Tibial artery (tissue), 4 donors: Measurements from ENCODE around the gene MTCP1.

ENCODE experiments used
- DNase-seq, 2 donors: peaks; one replicate each; pipeline ENCODE4 v3.0.0-alpha.2; 2019
- H3K27ac ChIP-seq, 2 donors: fragments of 200-600 bp; sonication (generic) in 1 of 2; 1 replicate in 1 of 2; 2 replicates in 1 of 2; pipeline ENCODE4 v1.5.1; 2018 to 2019; ENCODE audit warnings: mild to moderate bottlenecking in 1 of 2
- H3K27me3 ChIP-seq, 2 donors: fragments of 200-600 bp; sonication (generic) in 1 of 2; one replicate each; pipeline versions ENCODE4 v1.5.1 to v1.6.0; 2016 to 2019
- H3K36me3 ChIP-seq, 3 donors: fragments of 200-600 bp; sonication (generic) in 2 of 3; one replicate each; pipeline ENCODE4 v1.5.1; 2016 to 2019; ENCODE audit warnings: mild to moderate bottlenecking in 2 of 3
- H3K4me1 ChIP-seq, 4 donors: fragments of 200-600 bp; sonication (generic) in 2 of 4; 1 replicate in 3 of 4; 2 replicates in 1 of 4; pipeline ENCODE4 v1.5.1; 2016 to 2019
- H3K4me3 ChIP-seq, 2 donors: fragments of 200-600 bp; sonication (generic) in 1 of 2; 1 replicate in 1 of 2; 2 replicates in 1 of 2; pipeline ENCODE4 v1.5.1; 2018 to 2019; ENCODE audit warnings: mild to moderate bottlenecking in 2 of 2
- H3K9me3 ChIP-seq, 3 donors: fragments of 200-600 bp; sonication (generic) in 1 of 3; one replicate each; pipeline ENCODE4 v1.5.1; 2016 to 2019
- intact Hi-C: fragments of 100-400 bp; cut with DNase I; formaldehyde crosslinking; loops from one replicate; pipeline ENCODE4 v1.15.0; 2023; ENCODE audit warnings: low total_unique reads
- TF ChIP-seq, protein P1 (sequence below), 2 experiments: fragments of 200-600 bp in 1 of 2; fragments of 450-650 bp in 1 of 2; IDR thresholded peaks; one replicate each; pipeline ENCODE4 v1.5.1; 2017 to 2019; ENCODE audit warnings: antibody characterized with exemption in 2 of 2, mild to moderate bottlenecking in 1 of 2, moderate library complexity in 1 of 2

MTCP1 gene

DNA sequence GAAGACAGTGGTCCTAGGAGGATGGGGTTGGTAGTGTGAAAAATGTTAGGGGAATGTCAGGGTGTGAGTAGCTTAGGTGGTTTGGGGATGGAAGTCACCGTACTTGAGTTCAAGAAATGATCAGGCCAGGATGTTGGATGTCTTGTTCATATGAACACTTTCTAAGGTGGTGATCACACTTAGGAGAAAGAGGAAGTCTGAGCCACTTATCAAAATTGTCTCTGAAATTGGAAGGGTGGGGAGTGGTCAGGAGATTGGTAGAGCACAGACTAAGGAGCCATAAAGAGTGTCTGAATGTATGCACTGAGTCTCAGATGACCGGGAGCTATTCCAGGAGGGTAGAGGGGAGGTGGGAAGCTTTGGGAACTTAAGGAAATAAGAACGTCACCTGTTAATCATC, 17.3 kb downstream of the MTCP1 start:
- TF ChIP-seq, protein P1, sequence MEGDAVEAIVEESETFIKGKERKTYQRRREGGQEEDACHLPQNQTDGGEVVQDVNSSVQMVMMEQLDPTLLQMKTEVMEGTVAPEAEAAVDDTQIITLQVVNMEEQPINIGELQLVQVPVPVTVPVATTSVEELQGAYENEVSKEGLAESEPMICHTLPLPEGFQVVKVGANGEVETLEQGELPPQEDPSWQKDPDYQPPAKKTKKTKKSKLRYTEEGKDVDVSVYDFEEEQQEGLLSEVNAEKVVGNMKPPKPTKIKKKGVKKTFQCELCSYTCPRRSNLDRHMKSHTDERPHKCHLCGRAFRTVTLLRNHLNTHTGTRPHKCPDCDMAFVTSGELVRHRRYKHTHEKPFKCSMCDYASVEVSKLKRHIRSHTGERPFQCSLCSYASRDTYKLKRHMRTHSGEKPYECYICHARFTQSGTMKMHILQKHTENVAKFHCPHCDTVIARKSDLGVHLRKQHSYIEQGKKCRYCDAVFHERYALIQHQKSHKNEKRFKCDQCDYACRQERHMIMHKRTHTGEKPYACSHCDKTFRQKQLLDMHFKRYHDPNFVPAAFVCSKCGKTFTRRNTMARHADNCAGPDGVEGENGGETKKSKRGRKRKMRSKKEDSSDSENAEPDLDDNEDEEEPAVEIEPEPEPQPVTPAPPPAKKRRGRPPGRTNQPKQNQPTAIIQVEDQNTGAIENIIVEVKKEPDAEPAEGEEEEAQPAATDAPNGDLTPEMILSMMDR (IDR thresholded peaks at IDR 0.05): no peak
- H3K4me3 ChIP-seq: no peak overlapping the region
- no peaks in the 10 kb centered on the region for H3K27me3 ChIP-seq
- no peak overlapping the region for H3K27ac ChIP-seq
- H3K4me1 ChIP-seq: peaks cover 0 to 8% (median 0%) of the 10 kb centered on the region in 4 donors
- intact Hi-C loops: no loop called here
- H3K9me3 ChIP-seq: no peaks in the 10 kb centered on the region
- H3K36me3 ChIP-seq: no peaks in the 10 kb centered on the region
- no peak for DNase-seq

DNA sequence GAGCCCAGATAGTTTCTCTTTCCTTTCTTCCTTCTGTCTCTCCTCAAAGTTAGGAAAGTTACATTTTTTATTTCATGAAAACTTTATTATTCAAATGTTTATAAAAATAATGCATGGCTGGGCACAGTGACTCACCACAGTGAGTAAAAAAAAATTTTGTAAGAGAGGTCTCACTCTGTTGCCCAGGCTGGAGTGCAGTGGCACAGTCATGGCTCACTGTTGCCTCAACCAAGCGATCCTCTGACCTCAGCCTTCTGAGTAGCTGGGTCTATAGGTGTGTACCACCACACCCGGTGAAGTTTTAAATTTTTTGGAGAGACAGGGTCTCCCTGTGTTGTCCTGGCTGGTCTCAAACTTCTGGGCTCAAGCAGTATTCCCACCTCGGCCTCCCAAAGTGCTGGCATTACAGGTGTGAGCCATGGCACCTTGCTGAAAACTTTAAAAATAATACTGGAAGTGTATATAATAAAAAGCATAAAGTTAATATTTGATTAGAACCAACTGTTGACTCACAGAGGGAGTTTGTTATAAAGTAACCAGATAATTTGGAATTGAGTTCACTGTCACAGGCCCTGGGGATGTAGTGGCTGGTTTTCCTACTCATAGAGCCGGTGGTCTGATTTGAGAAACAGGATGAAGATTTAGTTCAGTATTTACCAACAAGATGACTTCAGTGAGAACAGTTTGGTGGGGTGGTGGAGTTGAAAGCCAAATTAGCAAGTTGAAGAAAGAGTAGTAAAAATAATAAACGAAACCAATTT, 18.0 kb downstream of the MTCP1 start:
- Histone ChIP-seq H3K9me3 (no peaks in the 10 kb centered on the region), H3K27me3 (no peaks in the 10 kb centered on the region), H3K4me1 (peaks cover 0 to 8% (median 0%) of the 10 kb centered on the region in 4 donors), H3K4me3 (no peak overlapping the region), H3K36me3 (no peaks in the 10 kb centered on the region), H3K27ac (no peak overlapping the region)
- no peak for DNase-seq
- TF ChIP-seq, protein P1 (IDR thresholded peaks at IDR 0.05): no peak
- intact Hi-C loops: no loop called here

DNA sequence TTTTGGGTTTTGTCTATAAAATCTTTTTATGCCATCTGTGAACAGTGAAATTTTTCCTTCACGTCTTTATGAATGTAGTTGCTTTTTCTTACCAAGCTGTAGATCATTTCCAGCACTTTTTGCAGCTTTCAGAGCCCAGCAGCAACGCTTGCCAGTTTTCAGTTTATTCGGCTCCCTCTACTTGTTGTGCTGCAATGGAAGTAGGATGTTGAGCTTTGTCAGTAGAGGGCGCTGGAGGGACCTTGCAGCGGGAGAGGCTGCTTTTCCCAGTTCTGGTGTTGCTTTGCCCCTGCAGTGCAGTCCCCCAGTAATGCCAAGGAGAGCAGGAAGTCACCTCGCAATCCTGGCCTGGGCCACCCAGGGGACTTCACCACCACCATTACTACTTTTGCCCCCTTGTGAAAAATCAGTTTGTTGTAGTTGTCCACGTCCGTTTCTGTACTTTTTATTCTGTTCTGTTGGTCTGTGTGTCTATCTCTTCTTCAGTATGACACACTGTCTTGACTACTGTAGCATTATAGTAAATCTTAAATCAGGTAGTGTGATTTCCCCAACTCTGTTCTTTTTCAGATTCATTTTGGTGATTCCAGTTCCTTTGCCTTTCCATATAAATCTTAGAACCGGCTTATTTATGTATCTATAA, 21.8 kb downstream of the MTCP1 start:
- no peaks in the 10 kb centered on the region for H3K27me3 ChIP-seq
- TF ChIP-seq, protein P1 (IDR thresholded peaks at IDR 0.05): peak; percentile 20 to 49
- no peaks in the 10 kb centered on the region for H3K4me1 ChIP-seq
- peaks cover 0 to 6% (median 0%) of the 10 kb centered on the region in 3 donors for H3K36me3 ChIP-seq
- H3K9me3 ChIP-seq: no peaks in the 10 kb centered on the region
- no peak for DNase-seq
- H3K4me3 ChIP-seq: no peak overlapping the region
- intact Hi-C loops: no loop called here
- no peak overlapping the region for H3K27ac ChIP-seq

DNA sequence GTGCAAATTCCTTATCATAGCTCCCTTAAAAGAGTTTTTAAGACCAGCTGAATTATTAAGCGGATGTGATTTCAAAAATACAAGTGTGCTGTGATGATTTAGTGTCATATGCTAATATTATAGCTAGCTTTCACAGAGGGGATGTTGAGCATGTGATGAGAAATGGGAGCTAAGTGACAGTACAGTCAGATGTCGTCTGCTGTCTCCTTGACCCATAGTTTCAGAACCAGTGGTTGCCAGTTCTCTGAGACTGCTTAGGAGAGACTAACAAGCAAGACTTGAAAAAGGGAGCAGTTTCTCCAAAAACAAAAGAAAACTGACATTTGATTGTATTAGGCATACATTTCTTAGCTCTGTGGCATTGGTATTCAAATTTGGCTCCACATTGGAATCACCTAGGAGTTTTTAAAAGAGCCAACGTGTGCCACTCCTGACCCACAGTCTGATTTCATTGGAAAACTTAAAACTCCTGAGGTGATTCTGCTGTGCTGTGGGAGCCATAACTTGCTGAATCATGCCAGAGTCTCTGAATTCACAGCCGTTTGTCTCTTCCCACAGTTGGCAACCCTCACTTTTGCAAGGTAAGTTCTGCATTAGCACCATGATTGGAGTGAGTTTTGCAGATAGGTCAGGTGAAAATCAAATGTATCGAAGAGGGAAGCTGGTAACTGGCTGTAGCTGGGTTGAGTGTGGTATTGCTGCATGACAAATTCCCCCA, 24.0 kb downstream of the MTCP1 start:
- intact Hi-C loops: no loop called here
- H3K4me1 ChIP-seq: no peaks in the 10 kb centered on the region

DNA sequence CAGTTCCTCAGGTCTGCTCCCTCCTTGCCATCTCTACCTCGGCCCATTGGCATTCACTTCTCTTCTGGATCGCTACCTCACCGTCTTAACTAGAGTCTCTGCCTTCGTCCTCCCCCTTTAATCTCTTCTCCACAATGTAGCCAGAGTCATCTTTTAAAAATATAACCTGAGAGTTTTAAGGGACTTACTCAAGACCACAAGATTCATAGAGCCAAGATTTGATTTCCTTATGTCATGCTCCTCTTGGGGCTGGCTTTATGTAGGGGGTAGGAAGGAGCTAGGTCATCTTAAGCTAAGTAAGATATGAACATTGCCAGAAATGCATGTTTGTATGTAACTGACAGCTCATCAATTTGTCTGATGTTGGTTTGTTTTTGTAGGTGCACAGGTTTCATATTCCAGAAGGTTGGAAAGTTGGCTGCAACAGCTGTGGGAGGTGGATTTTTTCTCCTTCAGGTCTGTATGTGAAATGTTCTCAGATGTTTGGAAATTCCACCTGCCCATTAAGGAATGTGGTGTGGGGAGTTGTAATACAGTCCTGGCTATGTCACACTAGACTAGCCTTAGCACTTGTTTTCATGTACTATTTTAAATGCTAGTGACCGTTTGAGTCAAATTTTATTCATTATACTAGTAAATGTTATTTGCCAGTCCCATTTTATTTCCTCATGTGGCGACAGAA, 24.7 kb downstream of the MTCP1 start:
- TF ChIP-seq, protein P1 (IDR thresholded peaks at IDR 0.05): no peak
- H3K27ac ChIP-seq: no peak overlapping the region

More for the DNA sequence above, 24.0 kb downstream of the MTCP1 start:
- no peaks in the 10 kb centered on the region for H3K9me3 ChIP-seq
- no peak overlapping the region for H3K27ac ChIP-seq
- H3K4me3 ChIP-seq: no peak overlapping the region
- TF ChIP-seq, protein P1 (IDR thresholded peaks at IDR 0.05): no peak
- H3K36me3 ChIP-seq: peaks cover 0 to 6% (median 0%) of the 10 kb centered on the region in 3 donors
- no peak for DNase-seq
- H3K27me3 ChIP-seq: no peaks in the 10 kb centered on the region

More for the DNA sequence above, 24.7 kb downstream of the MTCP1 start:
- Histone ChIP-seq H3K36me3 (peaks cover 0 to 6% (median 0%) of the 10 kb centered on the region in 3 donors), H3K4me3 (no peak overlapping the region), H3K27me3 (no peaks in the 10 kb centered on the region), H3K4me1 (no peaks in the 10 kb centered on the region), H3K9me3 (no peaks in the 10 kb centered on the region)
- no peak for DNase-seq
- intact Hi-C loops: no loop called here
